A549 (cell line): ENCODE results near the gene LRP1. TPM values are rescaled to one million over a fixed set of nuclear protein-coding genes. Genes with fewer than 3 reads are reported as not detected.

Experiments used
- ATAC-seq, 2 experiments: fragments of 200-7000 bp in 1 of 2; fragments of >200 bp in 1 of 2; cut with Nextera tagmentation in 1 of 2; cut with Tn5 transposase in 1 of 2; 3 replicates each; pipeline versions ENCODE4 v1.8.0 to v1.9.1; 2018 to 2020; ENCODE audit warnings: mild to moderate bottlenecking in 1 of 2, moderate library complexity in 1 of 2
- CTCF ChIA-PET: fragments of 300-600 bp; sonication (Branson Sonifier 250); formaldehyde crosslinking; extraction: SDS; loops from one replicate; lab custom pipeline; 2021; ENCODE audit warnings: antibody characterized with exemption, inconsistent platforms; lab: Yijun Ruan, JAX
- POLR2A ChIA-PET: fragments of 350-600 bp; formaldehyde crosslinking; extraction: SDS; loops from one replicate; lab custom pipeline; 2021; ENCODE audit warnings: antibody characterized with exemption, inconsistent platforms; lab: Yijun Ruan, JAX
- DNase-seq, 2 experiments: peaks; one replicate each; pipeline versions ENCODE4 v3.0.0 to v3.0.0-alpha.2; 2011 to 2016; ENCODE audit warnings: low read depth in 1 of 2, low spot score in 1 of 2
- FAIRE-seq: peaks from 2 replicates; lab custom pipeline; 2011; peaks lifted over from hg19 to GRCh38; lab: Jason Lieb, UNC
- H3K27ac ChIP-seq, 2 experiments: fragments of >200 bp; sonication (Bioruptor Twin); formaldehyde crosslinking; 3 replicates each; pipeline ENCODE4 v1.5.1; 2016 to 2017
- H3K4me1 ChIP-seq: fragments of >200 bp; sonication (Bioruptor Twin); formaldehyde crosslinking; 3 replicates; pipeline ENCODE4 v1.6.1; 2016
- H3K4me2 ChIP-seq: fragments of >200 bp; sonication (Bioruptor Twin); formaldehyde crosslinking; 3 replicates; pipeline ENCODE4 v1.6.1; 2016
- H3K4me3 ChIP-seq: fragments of >200 bp; sonication (Bioruptor Twin); formaldehyde crosslinking; 3 replicates; pipeline ENCODE4 v1.5.1; 2016
- H3K9me3 ChIP-seq: fragments of >200 bp; sonication (Bioruptor Twin); formaldehyde crosslinking; 3 replicates; pipeline ENCODE4 v1.6.1; 2016
- CBX2 ChIP-seq: fragments of 200-600 bp; sonication (generic); IDR thresholded peaks from 2 replicates; pipeline ENCODE4 v1.6.1; 2016; ENCODE audit warnings: low read depth, mild to moderate bottlenecking, borderline replicate concordance
- EHMT2 ChIP-seq: fragments of 200-600 bp; sonication (generic); IDR thresholded peaks from 2 replicates; pipeline ENCODE4 v1.6.1; 2016; ENCODE audit warnings: antibody characterized with exemption, low read depth, mild to moderate bottlenecking, moderate library complexity
- ELK1 ChIP-seq: fragments of 150-350 bp; IDR thresholded peaks from 2 replicates; pipeline ENCODE4 v1.6.1; 2014; ENCODE audit warnings: low read depth, mild to moderate bottlenecking, low read length
- EP300 ChIP-seq, 2 experiments: fragments of >200 bp; sonication (Bioruptor Twin); formaldehyde crosslinking; IDR thresholded peaks; 2 replicates in 1 of 2; 3 replicates in 1 of 2; pipeline ENCODE4 v1.6.1; 2016 to 2017
- ESRRA ChIP-seq: fragments of 150-350 bp; IDR thresholded peaks from 2 replicates; pipeline ENCODE4 v1.6.1; 2014; ENCODE audit warnings: mild to moderate bottlenecking, low read length, borderline replicate concordance
- FOSB ChIP-seq: fragments of 250-450 bp; sonication (Bioruptor Pico); IDR thresholded peaks from 2 replicates; pipeline ENCODE4 v1.5.0; 2020; ENCODE audit warnings: mild to moderate bottlenecking, moderate library complexity
- HDAC2 ChIP-seq: fragments of 200-600 bp; sonication (generic); IDR thresholded peaks from 2 replicates; pipeline ENCODE4 v1.6.1; 2016
- HEYL ChIP-seq: fragments of 250-450 bp; sonication (Bioruptor Pico); IDR thresholded peaks from 2 replicates; pipeline ENCODE4 v1.8.0; 2021; ENCODE audit warnings: mild to moderate bottlenecking, moderate library complexity
- JUNB ChIP-seq: fragments of >200 bp; sonication (Bioruptor Twin); formaldehyde crosslinking; IDR thresholded peaks from 2 replicates; pipeline ENCODE4 v1.6.1; 2016
- KDM5A ChIP-seq: fragments of 200-600 bp; sonication (generic); IDR thresholded peaks from 2 replicates; pipeline ENCODE4 v1.6.1; 2016; ENCODE audit warnings: antibody characterized with exemption, mild to moderate bottlenecking
- MAZ ChIP-seq: fragments of 150-350 bp; IDR thresholded peaks from 2 replicates; pipeline ENCODE4 v1.6.1; 2014; ENCODE audit warnings: antibody characterized with exemption, low read depth, low read length, borderline replicate concordance
- NPAS2 ChIP-seq: fragments of 250-450 bp; sonication (Bioruptor Pico); IDR thresholded peaks from 2 replicates; pipeline ENCODE4 v1.8.0; 2022; ENCODE audit warnings: mild to moderate bottlenecking, moderate library complexity, borderline replicate concordance
- PBX3 ChIP-seq: IDR thresholded peaks from 2 replicates; pipeline ENCODE4 v1.6.1; 2012
- POLR2A ChIP-seq: IDR thresholded peaks from 2 replicates; pipeline ENCODE4 v1.6.1; 2012; ENCODE audit warnings: mild to moderate bottlenecking, low read length
- RAD21 ChIP-seq, 2 experiments: fragments of >200 bp in 1 of 2; sonication (Bioruptor Twin) in 1 of 2; formaldehyde crosslinking in 1 of 2; IDR thresholded peaks in 1 of 2; conservative IDR thresholded peaks in 1 of 2; 2 replicates in 1 of 2; 3 replicates in 1 of 2; pipeline ENCODE4 v1.6.1; 2012 to 2018; ENCODE audit warnings: inconsistent platforms in 1 of 2
- RARB ChIP-seq: fragments of 250-450 bp; sonication (Bioruptor Pico); IDR thresholded peaks from 2 replicates; pipeline ENCODE4 v1.8.0; 2021; ENCODE audit warnings: mild to moderate bottlenecking, moderate library complexity
- RCOR1 ChIP-seq: fragments of 150-350 bp; IDR thresholded peaks from 2 replicates; pipeline ENCODE4 v1.6.1; 2014; ENCODE audit warnings: antibody characterized with exemption, low read length, low read depth
- RFX5 ChIP-seq: fragments of 450-650 bp; IDR thresholded peaks from 2 replicates; pipeline ENCODE4 v1.7.1; 2014; ENCODE audit warnings: antibody characterized with exemption, mild to moderate bottlenecking, moderate library complexity
- RNF2 ChIP-seq: fragments of 200-600 bp; sonication (generic); IDR thresholded peaks from 2 replicates; pipeline ENCODE4 v1.6.1; 2016; ENCODE audit warnings: low read depth, mild to moderate bottlenecking, antibody characterized with exemption, moderate library complexity, borderline replicate concordance
- SREBF2 ChIP-seq: fragments of 450-650 bp; IDR thresholded peaks from 2 replicates; pipeline ENCODE4 v1.6.1; 2014; ENCODE audit warnings: mild to moderate bottlenecking, moderate library complexity
- TFCP2L1 ChIP-seq: fragments of 250-450 bp; sonication (Bioruptor Pico); IDR thresholded peaks from 2 replicates; pipeline ENCODE4 v1.5.0; 2021; ENCODE audit warnings: mild to moderate bottlenecking
- ZFP36 ChIP-seq: fragments of 450-650 bp; IDR thresholded peaks from 2 replicates; pipeline ENCODE4 v1.6.1; 2014; ENCODE audit warnings: borderline replicate concordance; ENCODE audit not compliant: partially characterized antibody
- ZNF302 ChIP-seq: fragments of 250-450 bp; sonication (Bioruptor Pico); IDR thresholded peaks from 2 replicates; pipeline ENCODE4 v1.9.0; 2021; ENCODE audit warnings: inconsistent platforms, mild to moderate bottlenecking, moderate library complexity
- WGBS: methylation state at CpG from one replicate; pipeline ENCODE4 v1.1.6; 2017; ENCODE audit errors: missing lambda C conversion rate; 5-methylcytosine and 5-hydroxymethylcytosine counted together
- polyA plus RNA-seq, 4 experiments: library from polyadenylated mRNA; depleted of rRNA in 3 of 4; stranded (reverse); fragments of >200 nt; fragmentation: RNase III in 1 of 4; extraction: RNeasy Plus Mini Kit Qiagen cat#74134 plus additional on column Dnase treatment in 1 of 4; gene quantifications; 2 replicates in 3 of 4; 3 replicates in 1 of 4; pipeline ENCODE4 v1.2.3, GENCODE V29; 2011 to 2017
- TF ChIP-seq, protein P1 (sequence below): fragments of 200-600 bp; sonication (generic); IDR thresholded peaks from 2 replicates; pipeline ENCODE4 v1.6.1; 2016; ENCODE audit warnings: antibody characterized with exemption, mild to moderate bottlenecking, moderate library complexity
- TF ChIP-seq, protein P2 (sequence below): fragments of 250-450 bp; sonication (Bioruptor Pico); IDR thresholded peaks from 2 replicates; pipeline ENCODE4 v1.5.0; 2021; ENCODE audit warnings: mild to moderate bottlenecking, moderate library complexity, borderline replicate concordance
- TF ChIP-seq, protein P3 (sequence below): IDR thresholded peaks from 2 replicates; pipeline ENCODE4 v1.6.1; 2012; ENCODE audit warnings: low read depth, borderline replicate concordance

The LRP1 gene
- polyA plus RNA-seq, 2 of the 4 experiments (the other 2 are of a cell fraction), result 5.6 to 9.4 TPM

DNA sequence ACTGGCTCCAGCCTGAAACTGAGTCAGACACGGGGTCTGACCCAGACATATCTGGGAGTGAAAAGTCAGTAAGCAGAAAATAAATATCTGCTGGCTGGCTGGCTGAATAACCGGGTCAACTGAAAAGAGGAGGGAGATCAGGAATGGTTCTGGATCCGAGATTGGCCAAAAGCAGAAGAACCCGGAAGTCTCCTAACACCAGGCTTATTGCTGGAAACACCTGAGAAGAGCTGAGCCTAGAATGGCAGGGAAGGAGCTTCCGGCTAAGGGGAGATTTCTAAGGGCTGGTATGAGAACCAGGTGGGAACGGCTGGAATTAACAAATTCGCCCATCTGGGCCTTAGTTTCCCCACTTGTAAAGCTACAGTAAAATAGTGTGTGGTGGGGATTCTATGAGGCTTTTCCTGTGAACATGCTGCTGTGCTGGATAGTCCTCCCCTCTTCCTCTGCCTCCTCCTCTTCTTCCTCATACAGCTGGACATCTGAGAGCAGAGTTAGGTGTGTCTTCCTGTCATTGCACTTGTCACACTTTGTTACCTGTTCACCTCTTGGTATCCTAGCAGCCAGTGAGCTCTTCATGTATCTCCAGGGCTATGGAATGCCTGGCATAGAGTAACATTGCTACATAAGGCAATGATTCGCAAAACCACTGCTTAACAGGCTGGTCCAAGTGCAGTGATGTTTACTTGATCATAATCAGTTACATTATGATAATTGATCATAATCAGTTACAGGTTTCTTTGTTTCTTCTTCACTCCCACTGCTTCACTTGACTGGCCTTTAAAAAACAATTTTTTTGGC lies 99.2 kb downstream of the LRP1 start:
- Histone ChIP-seq H3K4me2 (no peak overlapping the region), H3K4me3 (no peak overlapping the region), H3K4me1 (peaks cover 12% of the 10 kb centered on the region; the same call in 2 of the 3 replicates), H3K27ac (no peak overlapping the region), H3K9me3 (no peaks in the 10 kb centered on the region)
- ChIA-PET POLR2A (no interaction called here), CTCF (interaction anchor here (0.7 to 26.5 kb wide), 7 partner anchors 8 to 225 kb away, joined by 3 to 615 read pairs (median 4); partner anchors contain the start of gene NXPH4)
- DNase-seq (no peak), ATAC-seq (no peak), FAIRE-seq (no peak)
- 70% methylated on average over 7 of the region's 8 CpGs for WGBS
- no peak for TF ChIP-seq ELK1
- no peak for TF ChIP-seq POLR2A
- no peak for TF ChIP-seq RAD21 (conservative IDR thresholded peaks at IDR 0.05 in 1 of 2, IDR thresholded peaks at IDR 0.05 in 1 of 2)
- TF ChIP-seq JUNB, result no peak
- no peak for TF ChIP-seq ZNF302 (CRISPR knock-in tag)
- TF ChIP-seq RNF2, result no peak
- TF ChIP-seq KDM5A, result no peak
- TF ChIP-seq SREBF2, result no peak
- TF ChIP-seq NPAS2, result no peak
- no peak for TF ChIP-seq HEYL (CRISPR knock-in tag)
- TF ChIP-seq HDAC2, result no peak
- TF ChIP-seq, protein P1, sequence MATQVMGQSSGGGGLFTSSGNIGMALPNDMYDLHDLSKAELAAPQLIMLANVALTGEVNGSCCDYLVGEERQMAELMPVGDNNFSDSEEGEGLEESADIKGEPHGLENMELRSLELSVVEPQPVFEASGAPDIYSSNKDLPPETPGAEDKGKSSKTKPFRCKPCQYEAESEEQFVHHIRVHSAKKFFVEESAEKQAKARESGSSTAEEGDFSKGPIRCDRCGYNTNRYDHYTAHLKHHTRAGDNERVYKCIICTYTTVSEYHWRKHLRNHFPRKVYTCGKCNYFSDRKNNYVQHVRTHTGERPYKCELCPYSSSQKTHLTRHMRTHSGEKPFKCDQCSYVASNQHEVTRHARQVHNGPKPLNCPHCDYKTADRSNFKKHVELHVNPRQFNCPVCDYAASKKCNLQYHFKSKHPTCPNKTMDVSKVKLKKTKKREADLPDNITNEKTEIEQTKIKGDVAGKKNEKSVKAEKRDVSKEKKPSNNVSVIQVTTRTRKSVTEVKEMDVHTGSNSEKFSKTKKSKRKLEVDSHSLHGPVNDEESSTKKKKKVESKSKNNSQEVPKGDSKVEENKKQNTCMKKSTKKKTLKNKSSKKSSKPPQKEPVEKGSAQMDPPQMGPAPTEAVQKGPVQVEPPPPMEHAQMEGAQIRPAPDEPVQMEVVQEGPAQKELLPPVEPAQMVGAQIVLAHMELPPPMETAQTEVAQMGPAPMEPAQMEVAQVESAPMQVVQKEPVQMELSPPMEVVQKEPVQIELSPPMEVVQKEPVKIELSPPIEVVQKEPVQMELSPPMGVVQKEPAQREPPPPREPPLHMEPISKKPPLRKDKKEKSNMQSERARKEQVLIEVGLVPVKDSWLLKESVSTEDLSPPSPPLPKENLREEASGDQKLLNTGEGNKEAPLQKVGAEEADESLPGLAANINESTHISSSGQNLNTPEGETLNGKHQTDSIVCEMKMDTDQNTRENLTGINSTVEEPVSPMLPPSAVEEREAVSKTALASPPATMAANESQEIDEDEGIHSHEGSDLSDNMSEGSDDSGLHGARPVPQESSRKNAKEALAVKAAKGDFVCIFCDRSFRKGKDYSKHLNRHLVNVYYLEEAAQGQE, result no peak
- TF ChIP-seq EP300 (IDR thresholded peaks at IDR 0.05), result no peak
- no peak for TF ChIP-seq EHMT2
- TF ChIP-seq FOSB (CRISPR knock-in tag), result no peak
- TF ChIP-seq TFCP2L1, result no peak
- TF ChIP-seq ZFP36, result no peak
- TF ChIP-seq ESRRA, result no peak
- TF ChIP-seq RCOR1, result no peak
- no peak for TF ChIP-seq MAZ

GRCh38 chr12:57229046-57229633 lies 100.9 kb downstream of the LRP1 start:
- WGBS, result 13% methylated on average over 9 of the region's 9 CpGs
- ChIA-PET CTCF (interaction anchor here (0.7 to 26.5 kb wide), 9 partner anchors 12 to 234 kb away, joined by 3 to 615 read pairs (median 4); partner anchors contain the start of gene NXPH4), POLR2A (interaction anchor here (0.8 to 2.6 kb wide), 3 partner anchors 10 to 15 kb away, joined by 4 to 20 read pairs (median 6); no protein-coding TSS in a partner anchor)
- Histone ChIP-seq H3K27ac (peak overlapping the region; percentile 32 to 95; a peak in 4 of 6 replicates), H3K4me3 (peak overlapping the region; percentile 78), H3K9me3 (no peaks in the 10 kb centered on the region), H3K4me1 (peaks cover 12% of the 10 kb centered on the region; the same call in 2 of the 3 replicates), H3K4me2 (peak overlapping the region; percentile 98)
- no peak for FAIRE-seq
- peak; percentile 11 to 16; a peak in 4 of 6 replicates for ATAC-seq
- DNase-seq, result no peak
- TF ChIP-seq CBX2 (no peak), MAZ (no peak), KDM5A (no peak), RFX5 (no peak), EHMT2 (no peak), RARB (no peak), HDAC2 (no peak), ELK1 (no peak), PBX3 (no peak)
- TF ChIP-seq, protein P2, sequence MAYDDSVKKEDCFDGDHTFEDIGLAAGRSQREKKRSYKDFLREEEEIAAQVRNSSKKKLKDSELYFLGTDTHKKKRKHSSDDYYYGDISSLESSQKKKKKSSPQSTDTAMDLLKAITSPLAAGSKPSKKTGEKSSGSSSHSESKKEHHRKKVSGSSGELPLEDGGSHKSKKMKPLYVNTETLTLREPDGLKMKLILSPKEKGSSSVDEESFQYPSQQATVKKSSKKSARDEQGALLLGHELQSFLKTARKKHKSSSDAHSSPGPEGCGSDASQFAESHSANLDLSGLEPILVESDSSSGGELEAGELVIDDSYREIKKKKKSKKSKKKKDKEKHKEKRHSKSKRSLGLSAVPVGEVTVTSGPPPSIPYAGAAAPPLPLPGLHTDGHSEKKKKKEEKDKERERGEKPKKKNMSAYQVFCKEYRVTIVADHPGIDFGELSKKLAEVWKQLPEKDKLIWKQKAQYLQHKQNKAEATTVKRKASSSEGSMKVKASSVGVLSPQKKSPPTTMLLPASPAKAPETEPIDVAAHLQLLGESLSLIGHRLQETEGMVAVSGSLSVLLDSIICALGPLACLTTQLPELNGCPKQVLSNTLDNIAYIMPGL, result no peak
- TF ChIP-seq, protein P3, sequence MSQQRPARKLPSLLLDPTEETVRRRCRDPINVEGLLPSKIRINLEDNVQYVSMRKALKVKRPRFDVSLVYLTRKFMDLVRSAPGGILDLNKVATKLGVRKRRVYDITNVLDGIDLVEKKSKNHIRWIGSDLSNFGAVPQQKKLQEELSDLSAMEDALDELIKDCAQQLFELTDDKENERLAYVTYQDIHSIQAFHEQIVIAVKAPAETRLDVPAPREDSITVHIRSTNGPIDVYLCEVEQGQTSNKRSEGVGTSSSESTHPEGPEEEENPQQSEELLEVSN, result no peak
